GM20000 (cell line): Measurements from ENCODE around the gene SORBS1.

Source experiments
- DNase-seq: peaks from one replicate; pipeline ENCODE4 v3.0.0; 2012; ENCODE audit warnings: low spot score
- TF ChIP-seq, protein P1 (sequence below): IDR thresholded peaks from 2 replicates; pipeline ENCODE4 v1.5.1; 2012; ENCODE audit warnings: mild to moderate bottlenecking, control low read depth; ENCODE audit errors: extremely low read depth, missing control alignments

SORBS1 gene

DNA sequence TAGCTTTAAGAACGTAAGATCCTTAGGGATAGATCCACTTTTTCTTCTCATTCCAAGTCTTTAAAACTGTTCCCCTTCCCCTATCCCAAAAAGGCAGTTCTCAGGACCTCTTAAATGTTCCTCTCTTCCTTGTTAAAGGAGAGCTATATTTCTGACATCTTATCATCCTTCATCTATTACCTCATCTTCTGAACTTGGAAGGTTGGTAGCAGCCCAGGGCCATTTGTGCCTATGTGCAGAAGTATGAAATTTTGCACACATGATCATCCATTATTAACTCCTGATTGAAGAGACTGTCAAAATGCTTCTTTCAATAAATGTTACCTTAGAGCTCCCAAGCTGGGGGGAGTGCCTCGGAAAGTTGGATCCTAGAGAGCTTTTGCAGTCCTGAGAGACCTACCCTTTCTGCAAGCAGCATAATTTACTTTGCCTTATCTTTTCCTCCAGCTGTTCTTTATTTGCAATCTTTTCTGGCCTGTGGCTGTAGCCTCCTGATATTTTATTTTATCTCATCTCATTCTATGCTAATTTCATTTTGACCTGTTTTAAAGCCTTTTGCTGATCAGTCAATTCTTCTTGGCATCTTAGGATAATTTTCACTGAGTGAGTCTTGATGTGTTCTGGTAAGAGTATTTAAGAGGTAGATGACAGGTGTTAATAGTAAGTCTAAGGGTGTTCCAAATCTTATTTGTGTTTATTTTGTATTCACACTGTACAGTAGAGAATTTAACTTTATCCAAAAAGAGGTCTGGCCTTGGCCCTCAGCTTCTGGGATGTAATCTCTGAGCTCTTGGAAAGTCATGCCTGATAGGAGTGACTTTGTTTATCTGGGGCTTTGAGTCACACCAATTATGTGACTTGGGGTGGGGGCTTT, 135.3 kb downstream of the SORBS1 start:
- TF ChIP-seq, protein P1, sequence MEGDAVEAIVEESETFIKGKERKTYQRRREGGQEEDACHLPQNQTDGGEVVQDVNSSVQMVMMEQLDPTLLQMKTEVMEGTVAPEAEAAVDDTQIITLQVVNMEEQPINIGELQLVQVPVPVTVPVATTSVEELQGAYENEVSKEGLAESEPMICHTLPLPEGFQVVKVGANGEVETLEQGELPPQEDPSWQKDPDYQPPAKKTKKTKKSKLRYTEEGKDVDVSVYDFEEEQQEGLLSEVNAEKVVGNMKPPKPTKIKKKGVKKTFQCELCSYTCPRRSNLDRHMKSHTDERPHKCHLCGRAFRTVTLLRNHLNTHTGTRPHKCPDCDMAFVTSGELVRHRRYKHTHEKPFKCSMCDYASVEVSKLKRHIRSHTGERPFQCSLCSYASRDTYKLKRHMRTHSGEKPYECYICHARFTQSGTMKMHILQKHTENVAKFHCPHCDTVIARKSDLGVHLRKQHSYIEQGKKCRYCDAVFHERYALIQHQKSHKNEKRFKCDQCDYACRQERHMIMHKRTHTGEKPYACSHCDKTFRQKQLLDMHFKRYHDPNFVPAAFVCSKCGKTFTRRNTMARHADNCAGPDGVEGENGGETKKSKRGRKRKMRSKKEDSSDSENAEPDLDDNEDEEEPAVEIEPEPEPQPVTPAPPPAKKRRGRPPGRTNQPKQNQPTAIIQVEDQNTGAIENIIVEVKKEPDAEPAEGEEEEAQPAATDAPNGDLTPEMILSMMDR, result no peak
- no peak for DNase-seq

DNA sequence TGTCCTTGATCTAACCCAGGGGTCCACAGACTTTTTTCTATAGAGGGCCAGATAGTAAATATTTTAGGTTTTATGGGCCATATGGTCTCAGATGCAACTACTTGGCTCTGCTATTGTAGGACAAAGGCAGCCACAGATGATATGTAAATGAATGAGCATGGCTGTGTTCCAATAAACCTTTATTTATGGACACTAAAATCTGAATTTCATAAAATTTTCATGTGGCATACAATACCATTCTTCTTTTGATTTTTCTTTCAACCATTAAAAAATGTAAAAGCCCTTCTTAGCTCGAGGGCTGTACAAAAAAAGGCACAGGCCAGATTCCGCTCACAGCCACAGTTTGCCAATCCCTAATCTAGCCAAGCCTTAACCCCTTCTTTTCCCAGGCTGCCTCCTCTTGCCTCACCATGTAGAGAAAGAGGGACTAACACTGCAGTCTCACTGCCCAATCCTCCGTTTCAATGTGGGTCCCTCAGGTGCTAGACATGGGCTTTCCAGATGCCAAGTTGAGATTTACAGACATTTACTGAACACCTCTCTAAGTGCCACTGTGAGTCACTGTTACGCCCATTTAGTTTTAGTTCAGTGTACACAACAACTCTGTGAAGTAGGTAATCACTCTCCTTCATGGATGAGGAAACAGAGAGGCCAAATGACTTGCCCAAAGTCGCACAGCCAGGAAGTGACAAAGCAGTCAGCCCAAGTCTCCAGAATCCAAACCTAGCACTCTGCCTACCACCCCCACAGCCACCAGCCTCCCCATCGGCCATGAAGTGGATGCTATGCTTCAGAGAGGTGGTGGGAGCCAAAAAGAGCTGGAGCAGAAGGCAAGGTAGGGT, 137.8 kb downstream of the SORBS1 start:
- no peak for DNase-seq

DNA sequence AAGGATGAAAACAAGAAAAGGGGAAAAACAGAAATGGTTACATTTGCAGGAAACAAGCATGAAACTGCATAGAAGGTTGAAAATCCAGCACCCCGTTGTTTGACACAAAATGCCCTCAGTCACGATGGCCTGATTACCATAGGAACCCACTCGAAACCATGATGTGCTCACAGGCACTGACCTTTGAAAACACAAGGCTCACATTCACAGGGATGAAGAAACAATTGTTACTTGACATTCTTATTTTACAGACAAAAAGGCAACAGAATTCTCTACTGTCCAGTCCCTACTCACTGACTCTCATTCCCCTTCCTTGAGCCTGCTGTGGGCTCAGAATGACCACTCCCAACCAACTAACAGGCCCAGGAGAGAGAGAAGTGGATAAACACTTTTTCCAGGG, 138.9 kb downstream of the SORBS1 start:
- TF ChIP-seq, protein P1, result no peak
- no peak for DNase-seq

More for the DNA sequence above, 137.8 kb downstream of the SORBS1 start:
- TF ChIP-seq, protein P1, result no peak

DNA sequence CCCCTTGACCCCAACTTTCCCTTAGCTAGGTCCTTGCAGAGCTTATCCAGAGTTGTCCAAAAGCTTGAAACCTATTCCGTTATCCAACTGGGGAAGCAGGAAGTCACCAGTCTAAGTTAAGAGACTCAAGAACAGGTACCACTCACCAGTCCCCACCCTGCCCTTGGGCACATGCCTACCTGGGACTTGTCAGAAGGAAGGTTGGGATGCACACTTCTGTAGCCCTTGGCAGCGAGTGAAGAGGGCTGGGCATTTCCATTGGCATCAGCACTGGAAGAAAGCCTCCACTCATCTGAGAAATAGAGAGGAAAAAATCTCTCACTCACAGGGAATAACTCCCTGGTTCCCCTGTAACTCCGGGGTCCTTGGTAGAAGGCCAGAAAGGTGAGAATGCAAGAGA, 139.4 kb downstream of the SORBS1 start:
- TF ChIP-seq, protein P1, result no peak
- no peak for DNase-seq

DNA sequence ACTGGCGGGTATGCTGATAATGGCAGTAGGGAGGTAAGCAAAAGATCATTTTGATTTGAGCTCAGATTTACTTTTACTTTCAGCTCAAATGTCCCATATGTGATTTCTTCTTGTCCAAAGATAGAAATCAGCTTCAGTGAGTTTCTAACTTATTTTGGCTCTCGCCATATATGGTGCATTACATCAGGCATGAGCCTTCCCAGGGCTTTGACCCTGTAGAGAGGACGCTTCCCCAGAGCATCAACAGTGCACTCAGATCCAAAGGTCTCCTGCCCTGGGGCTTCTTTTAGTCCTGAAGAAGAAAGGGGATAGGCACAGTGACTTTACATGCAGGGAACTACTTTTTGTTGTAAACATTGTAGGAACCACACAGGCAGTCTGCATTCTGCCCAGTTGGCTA, 141.8 kb downstream of the SORBS1 start:
- DNase-seq, result no peak
- TF ChIP-seq, protein P1, result no peak

DNA sequence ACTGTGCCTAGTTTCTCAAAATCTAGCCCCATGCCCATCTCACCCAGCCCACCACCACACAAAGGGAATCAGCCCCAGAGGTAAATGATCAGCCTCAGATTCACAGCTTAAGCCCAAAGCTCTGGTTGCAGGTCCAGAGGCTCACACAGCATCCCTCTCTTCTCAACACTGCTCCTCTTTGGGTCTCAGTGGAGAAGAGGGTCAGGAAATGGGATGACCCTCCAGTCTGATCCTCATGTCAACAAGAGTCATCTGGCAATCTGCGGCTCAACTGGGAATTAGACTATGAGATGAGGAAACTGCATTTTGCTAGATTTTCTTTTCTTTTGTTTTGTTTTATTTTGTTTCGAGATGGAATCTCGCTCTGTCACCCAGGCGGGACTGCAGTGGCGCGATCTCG, 144.2 kb downstream of the SORBS1 start:
- TF ChIP-seq, protein P1, result no peak
- no peak for DNase-seq

DNA sequence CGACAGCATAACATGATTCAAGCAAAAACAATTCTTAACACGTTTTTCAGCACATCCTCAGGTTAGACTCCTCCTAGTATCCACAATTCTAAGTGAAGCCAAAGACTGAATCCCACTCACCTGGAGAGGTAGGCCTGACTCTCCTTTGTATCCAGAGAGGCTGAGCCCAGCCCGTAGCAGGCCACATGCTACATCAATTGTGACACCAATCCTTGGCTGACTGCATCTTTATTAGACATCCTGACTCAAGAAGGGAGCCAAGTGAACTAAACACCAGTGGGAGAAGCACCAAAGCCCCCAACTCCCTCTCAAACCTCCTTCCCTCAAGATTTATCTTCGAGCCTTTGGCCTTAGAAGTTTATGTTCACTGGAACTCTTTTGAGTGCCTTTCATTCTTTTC, 144.9 kb downstream of the SORBS1 start:
- TF ChIP-seq, protein P1, result no peak

More for the DNA sequence above, 144.9 kb downstream of the SORBS1 start:
- no peak for DNase-seq
